LNCaP clone FGC (cell line): ENCODE data around the gene GIPC2.

ENCODE experiments used
- DNase-seq: peaks from one replicate; pipeline ENCODE4 v3.0.0-alpha.2; 2011; ENCODE audit warnings: low read depth
- H3K4me3 ChIP-seq: 2 replicates; pipeline ENCODE4 v1.5.1; 2011; ENCODE audit warnings: mild to moderate bottlenecking, low read depth, low read length, control low read depth
- CTCF ChIP-seq: IDR thresholded peaks from 2 replicates; pipeline ENCODE4 v1.5.1; 2012; ENCODE audit warnings: mild to moderate bottlenecking; ENCODE audit not compliant: control insufficient read depth, insufficient read depth; ENCODE audit errors: extremely low read depth

The GIPC2 gene

GRCh38 chr1:78147031-78147430 lies 101.3 kb downstream of the GIPC2 start:
- DNase-seq = no peak
- TF ChIP-seq CTCF = no peak
- no peak overlapping the region for H3K4me3 ChIP-seq

GRCh38 chr1:78153092-78153736 lies 107.4 kb downstream of the GIPC2 start:
- no peak for TF ChIP-seq CTCF
- no peak for DNase-seq
- H3K4me3 ChIP-seq = no peak overlapping the region

GRCh38 chr1:78155121-78155520 lies 109.4 kb downstream of the GIPC2 start:
- no peak for DNase-seq
- no peak overlapping the region for H3K4me3 ChIP-seq
- TF ChIP-seq CTCF = no peak

GRCh38 chr1:78156805-78157521 lies 111.2 kb downstream of the GIPC2 start:
- no peak for TF ChIP-seq CTCF
- no peak for DNase-seq
- no peak overlapping the region for H3K4me3 ChIP-seq

GRCh38 chr1:78165816-78166215 lies 120.0 kb downstream of the GIPC2 start:
- no peak for DNase-seq
- no peak for TF ChIP-seq CTCF
- no peak overlapping the region for H3K4me3 ChIP-seq

- no peak for DNase-seq
Observed at GRCh38 chr1:78168306-78168705, 122.5 kb downstream of the GIPC2 start.

More at GRCh38 chr1:78168306-78168705, 122.5 kb downstream of the GIPC2 start:
- TF ChIP-seq CTCF = no peak
- H3K4me3 ChIP-seq = no peak overlapping the region
